Fibroblast of skin of right quadriceps (primary cell): ENCODE results near the gene RNF130.
"Not testable (repeated sequence)": the region's sequence is repeated elsewhere in the genome, so short reads cannot be mapped to it uniquely, and the experiment has no call there.

Experiments
- DNase-seq: peaks from one replicate; pipeline ENCODE4 v3.0.0-alpha.2; 2013

RNF130 gene

GRCh38 chr5:180012316-180012715 is 59.2 kb downstream of the RNF130 start:
- DNase-seq, result no peak

GRCh38 chr5:180010636-180011035 is 60.9 kb downstream of the RNF130 start:
- DNase-seq, result no peak

- DNase-seq, result no peak
These were observed 62.0 kb downstream of the RNF130 start for GRCh38 chr5:180009581-180009980.

- DNase-seq, result no peak
These were observed 63.1 kb downstream of the RNF130 start for GRCh38 chr5:180008433-180008832.

- peak; percentile 13 for DNase-seq
These were observed 64.0 kb downstream of the RNF130 start for GRCh38 chr5:180007582-180007981.

GRCh38 chr5:180006141-180006540 is 65.4 kb downstream of the RNF130 start:
- DNase-seq, result peak; percentile 54

GRCh38 chr5:180003127-180003526 is 68.4 kb downstream of the RNF130 start:
- DNase-seq, result no peak

GRCh38 chr5:180001742-180002141 is 69.8 kb downstream of the RNF130 start:
- no peak for DNase-seq

GRCh38 chr5:180001136-180001535 is 70.4 kb downstream of the RNF130 start:
- no peak for DNase-seq

- DNase-seq, result no peak
These were observed 73.1 kb downstream of the RNF130 start for GRCh38 chr5:179998485-179998884.

- DNase-seq, result no peak
These were observed 76.8 kb downstream of the RNF130 start for GRCh38 chr5:179994583-179995323.

GRCh38 chr5:179992855-179993254 is 78.7 kb downstream of the RNF130 start:
- DNase-seq, result not testable (repeated sequence)

GRCh38 chr5:179991106-179991505 is 80.5 kb downstream of the RNF130 start:
- no peak for DNase-seq

- not testable (repeated sequence) for DNase-seq
These were observed 81.0 kb downstream of the RNF130 start for GRCh38 chr5:179990525-179990924.

- no peak for DNase-seq
These were observed 85.2 kb downstream of the RNF130 start for GRCh38 chr5:179986328-179986727.

- DNase-seq, result no peak
These were observed 89.9 kb downstream of the RNF130 start for GRCh38 chr5:179981636-179982035.

- no peak for DNase-seq
These were observed 90.8 kb downstream of the RNF130 start for GRCh38 chr5:179980767-179981166.

- no peak for DNase-seq
These were observed 92.8 kb downstream of the RNF130 start for GRCh38 chr5:179978792-179979191.

GRCh38 chr5:179975713-179976134 is 95.8 kb downstream of the RNF130 start:
- no peak for DNase-seq

- DNase-seq, result peak; percentile 31
These were observed 96.4 kb downstream of the RNF130 start for GRCh38 chr5:179974946-179975712.

GRCh38 chr5:179974246-179974945 is 97.2 kb downstream of the RNF130 start:
- DNase-seq, result no peak

GRCh38 chr5:179973391-179973790 is 98.2 kb downstream of the RNF130 start:
- DNase-seq, result no peak

- no peak for DNase-seq
These were observed 102.4 kb downstream of the RNF130 start for GRCh38 chr5:179969110-179969509.

- no peak for DNase-seq
These were observed 104.1 kb downstream of the RNF130 start for GRCh38 chr5:179967489-179967888.
